ENCODE data around the gene PIGU. TPM values are rescaled to one million over a fixed set of nuclear protein-coding genes. Genes with fewer than 3 reads are reported as not detected.

The PIGU gene
- total RNA-seq, 1 donor = 9.0 TPM

- Histone ChIP-seq H3K27ac (ENCODE audit: low read depth, low read length) (no peak overlapping the region), H3K4me1 (ENCODE audit: insufficient read depth, low read length) (peaks cover 2% of the 10 kb centered on the region), H3K9me3 (ENCODE audit: low read depth, low read length) (no peaks in the 10 kb centered on the region), H2AFZ (ENCODE audit: low read length) (no peak overlapping the region), H3K27me3 (ENCODE audit: insufficient read depth, low read length) (no peaks in the 10 kb centered on the region), H4K20me1 (ENCODE audit: insufficient read depth, low read length) (no peaks in the 10 kb centered on the region), H3K4me3 (ENCODE audit: insufficient read depth, low read length) (no peak overlapping the region), H3K36me3 (ENCODE audit: insufficient read depth, low read length) (no peaks in the 10 kb centered on the region), H3K79me2 (ENCODE audit: insufficient read depth, low read length) (no peaks in the 10 kb centered on the region), H3K4me2 (ENCODE audit: insufficient read depth, low read length) (no peak overlapping the region)
- DNase-seq (ENCODE audit: insufficient read length, low spot score, missing footprints) = no peak
- TF ChIP-seq CTCF (IDR thresholded peaks at IDR 0.05; ENCODE audit: extremely low read depth, low read depth, low read length) = no peak
Observed at GRCh38 chr20:34567892-34568865, 108.7 kb downstream of the PIGU start.

- peaks cover 2% of the 10 kb centered on the region for H3K4me1 ChIP-seq (ENCODE audit: insufficient read depth, low read length)
- no peak overlapping the region for H2AFZ ChIP-seq (ENCODE audit: low read length)
- no peak for DNase-seq (ENCODE audit: insufficient read length, low spot score, missing footprints)
- no peaks in the 10 kb centered on the region for H4K20me1 ChIP-seq (ENCODE audit: insufficient read depth, low read length)
- H3K4me2 ChIP-seq (ENCODE audit: insufficient read depth, low read length) = no peak overlapping the region
- no peaks in the 10 kb centered on the region for H3K36me3 ChIP-seq (ENCODE audit: insufficient read depth, low read length)
- no peaks in the 10 kb centered on the region for H3K9me3 ChIP-seq (ENCODE audit: low read depth, low read length)
- TF ChIP-seq CTCF (IDR thresholded peaks at IDR 0.05; ENCODE audit: extremely low read depth, low read depth, low read length) = no peak
- no peaks in the 10 kb centered on the region for H3K79me2 ChIP-seq (ENCODE audit: insufficient read depth, low read length)
- H3K27ac ChIP-seq (ENCODE audit: low read depth, low read length) = no peak overlapping the region
- H3K4me3 ChIP-seq (ENCODE audit: insufficient read depth, low read length) = no peak overlapping the region
- H3K27me3 ChIP-seq (ENCODE audit: insufficient read depth, low read length) = no peaks in the 10 kb centered on the region
Observed at GRCh38 chr20:34566978-34567891, 109.7 kb downstream of the PIGU start.

GRCh38 chr20:34564833-34565232, 112.1 kb downstream of the PIGU start:
- H3K4me1 ChIP-seq (ENCODE audit: insufficient read depth, low read length) = peaks cover 2% of the 10 kb centered on the region
- H4K20me1 ChIP-seq (ENCODE audit: insufficient read depth, low read length) = no peaks in the 10 kb centered on the region
- no peaks in the 10 kb centered on the region for H3K79me2 ChIP-seq (ENCODE audit: insufficient read depth, low read length)
- no peak overlapping the region for H3K27ac ChIP-seq (ENCODE audit: low read depth, low read length)
- H2AFZ ChIP-seq (ENCODE audit: low read length) = no peak overlapping the region
- no peak for DNase-seq (ENCODE audit: insufficient read length, low spot score, missing footprints)
- no peak for TF ChIP-seq CTCF (IDR thresholded peaks at IDR 0.05; ENCODE audit: extremely low read depth, low read depth, low read length)
- H3K27me3 ChIP-seq (ENCODE audit: insufficient read depth, low read length) = no peaks in the 10 kb centered on the region
- no peak overlapping the region for H3K4me3 ChIP-seq (ENCODE audit: insufficient read depth, low read length)
- H3K36me3 ChIP-seq (ENCODE audit: insufficient read depth, low read length) = no peaks in the 10 kb centered on the region
- no peak overlapping the region for H3K4me2 ChIP-seq (ENCODE audit: insufficient read depth, low read length)
- H3K9me3 ChIP-seq (ENCODE audit: low read depth, low read length) = no peaks in the 10 kb centered on the region

All from osteoblast (primary cell).